Measurements from ENCODE around the gene FBXO30. TPM values are rescaled to one million over a fixed set of nuclear protein-coding genes. Genes with fewer than 3 reads are reported as not detected.

FBXO30 gene
- total RNA-seq: 3.5 TPM

GRCh38 chr6:145814501-145815308 lies at the start of gene FBXO30:
FBXO30 (minus strand) TSS chr6:145814795; CDS start chr6:145806405, 8,390 bp downstream.
- peak; percentile 88 to 92 (median 90) for DNase-seq (ENCODE audit: low read depth in 2 of 3, low spot score in 2 of 3)

GRCh38 chr6:145863988-145864616 lies 49.5 kb upstream of the FBXO30 start:
- DNase-seq (ENCODE audit: low read depth in 2 of 3, low spot score in 2 of 3): peak in 1 of 3 donors; percentile 20

- DNase-seq (ENCODE audit: low read depth in 2 of 3, low spot score in 2 of 3): no peak
Measured at GRCh38 chr6:145863366-145863765, 48.8 kb upstream of the FBXO30 start.

GRCh38 chr6:145860562-145860961 lies 46.0 kb upstream of the FBXO30 start:
- DNase-seq (ENCODE audit: low read depth in 2 of 3, low spot score in 2 of 3): no peak

- DNase-seq (ENCODE audit: low read depth in 2 of 3, low spot score in 2 of 3): no peak
Measured at GRCh38 chr6:145850671-145851070, 36.1 kb upstream of the FBXO30 start.

GRCh38 chr6:145848541-145848940 lies 33.9 kb upstream of the FBXO30 start:
- DNase-seq (ENCODE audit: low read depth in 2 of 3, low spot score in 2 of 3): no peak

- DNase-seq (ENCODE audit: low read depth in 2 of 3, low spot score in 2 of 3): no peak
Measured at GRCh38 chr6:145845557-145845956, 31.0 kb upstream of the FBXO30 start.

GRCh38 chr6:145844933-145845540 lies 30.4 kb upstream of the FBXO30 start:
- no peak for DNase-seq (ENCODE audit: low read depth in 2 of 3, low spot score in 2 of 3)

- no peak for DNase-seq (ENCODE audit: low read depth in 2 of 3, low spot score in 2 of 3)
Measured at GRCh38 chr6:145842693-145843546, 28.3 kb upstream of the FBXO30 start.

- no peak for DNase-seq (ENCODE audit: low read depth in 2 of 3, low spot score in 2 of 3)
Measured at GRCh38 chr6:145841668-145842067, 27.1 kb upstream of the FBXO30 start.

- DNase-seq (ENCODE audit: low read depth in 2 of 3, low spot score in 2 of 3): no peak
Measured at GRCh38 chr6:145839653-145840052, 25.1 kb upstream of the FBXO30 start.

- no peak for DNase-seq (ENCODE audit: low read depth in 2 of 3, low spot score in 2 of 3)
Measured at GRCh38 chr6:145838305-145838704, 23.7 kb upstream of the FBXO30 start.

- DNase-seq (ENCODE audit: low read depth in 2 of 3, low spot score in 2 of 3): no peak
Measured at GRCh38 chr6:145836772-145837171, 22.2 kb upstream of the FBXO30 start.

- DNase-seq (ENCODE audit: low read depth in 2 of 3, low spot score in 2 of 3): no peak
Measured at GRCh38 chr6:145836170-145836569, 21.6 kb upstream of the FBXO30 start.

- no peak for DNase-seq (ENCODE audit: low read depth in 2 of 3, low spot score in 2 of 3)
Measured at GRCh38 chr6:145830612-145831011, 16.0 kb upstream of the FBXO30 start.

GRCh38 chr6:145829950-145830349 lies 15.4 kb upstream of the FBXO30 start:
- no peak for DNase-seq (ENCODE audit: low read depth in 2 of 3, low spot score in 2 of 3)

- no peak for DNase-seq (ENCODE audit: low read depth in 2 of 3, low spot score in 2 of 3)
Measured at GRCh38 chr6:145829102-145829501, 14.5 kb upstream of the FBXO30 start.

- no peak for DNase-seq (ENCODE audit: low read depth in 2 of 3, low spot score in 2 of 3)
Measured at GRCh38 chr6:145824344-145824743, 9.7 kb upstream of the FBXO30 start.

- no peak for DNase-seq (ENCODE audit: low read depth in 2 of 3, low spot score in 2 of 3)
Measured at GRCh38 chr6:145823328-145823944, 8.8 kb upstream of the FBXO30 start.

- DNase-seq (ENCODE audit: low read depth in 2 of 3, low spot score in 2 of 3): no peak
Measured at GRCh38 chr6:145822456-145822855, 7.9 kb upstream of the FBXO30 start.
